Panc1 (cell line): ENCODE measurements around the gene VASN. TPM values are rescaled to one million over a fixed set of nuclear protein-coding genes. Genes with fewer than 3 reads are reported as not detected.

Experiments used
- ATAC-seq: fragments of 200-7000 bp; cut with Tn5 transposase; 2 replicates; pipeline ENCODE4 v1.9.1; 2020; ENCODE audit warnings: mild to moderate bottlenecking, moderate library complexity
- BruUV-seq: library from RNA; stranded (reverse); fragments of 400-500 nt; replicated peaks from 2 replicates; lab custom pipeline; 2021; lab: Mats Ljungman, UMichigan
- CTCF ChIA-PET: fragments of 300-600 bp; sonication (Branson Sonifier 250); formaldehyde crosslinking; loops from one replicate; lab custom pipeline; 2022; ENCODE audit warnings: antibody characterized with exemption; lab: Charles Lee
- POLR2A ChIA-PET: fragments of 300-600 bp; sonication (Branson Sonifier 250); formaldehyde crosslinking; loops from one replicate; lab custom pipeline; 2022; ENCODE audit warnings: antibody characterized with exemption; lab: Charles Lee
- DNase-seq: peaks from one replicate; pipeline ENCODE4 v3.0.0-alpha.2; 2010; ENCODE audit warnings: low read depth, low spot score
- H3K27ac ChIP-seq: 2 replicates; pipeline ENCODE4 v1.5.1; 2011; ENCODE audit warnings: mild to moderate bottlenecking, low read length, inconsistent platforms
- H3K27me3 ChIP-seq: fragments of 200-500 bp; sonication (Bioruptor generic); 2 replicates; pipeline ENCODE4 v1.6.0; 2014; ENCODE audit warnings: low read length, inconsistent platforms; ENCODE audit not compliant: control insufficient read depth, insufficient read depth
- H3K36me3 ChIP-seq: fragments of 200-500 bp; sonication (Bioruptor generic); 2 replicates; pipeline ENCODE4 v1.5.1; 2014; ENCODE audit warnings: inconsistent platforms, mild to moderate bottlenecking, low read length, moderate library complexity; ENCODE audit not compliant: control insufficient read depth, insufficient read depth
- H3K4me1 ChIP-seq: 2 replicates; pipeline ENCODE4 v1.5.1; 2011; ENCODE audit warnings: inconsistent platforms, mild to moderate bottlenecking, low read length, moderate library complexity; ENCODE audit not compliant: control insufficient read depth, insufficient read depth
- H3K4me3 ChIP-seq, 2 experiments: 2 replicates each; pipeline ENCODE4 v1.5.1; 2011 to 2012; ENCODE audit warnings: low read depth in 2 of 2, low read length in 2 of 2, mild to moderate bottlenecking in 2 of 2, inconsistent platforms in 1 of 2, moderate library complexity in 1 of 2
- H3K9me3 ChIP-seq: fragments of 200-500 bp; sonication (Bioruptor generic); 2 replicates; pipeline ENCODE4 v1.5.1; 2014; ENCODE audit warnings: low read depth, mild to moderate bottlenecking, inconsistent platforms, low read length, moderate library complexity; ENCODE audit not compliant: control insufficient read depth, insufficient read depth
- POLR2AphosphoS5 ChIP-seq: IDR thresholded peaks from 2 replicates; pipeline ENCODE4 v1.6.1; 2012; ENCODE audit warnings: mild to moderate bottlenecking, low read depth, low read length, moderate library complexity
- REST ChIP-seq, 2 experiments: IDR thresholded peaks; 2 replicates each; pipeline ENCODE4 v1.6.1; 2011 to 2012; ENCODE audit warnings: low read depth in 2 of 2, control low read depth in 1 of 2, low read length in 1 of 2, mild to moderate bottlenecking in 1 of 2, moderate library complexity in 1 of 2; ENCODE audit not compliant: insufficient read depth in 1 of 2
- SIN3A ChIP-seq: IDR thresholded peaks from 2 replicates; pipeline ENCODE4 v1.6.1; 2012; ENCODE audit warnings: low read depth, mild to moderate bottlenecking, low read length, moderate library complexity, borderline replicate concordance; ENCODE audit not compliant: insufficient read depth
- TCF7L2 ChIP-seq: IDR thresholded peaks from 2 replicates; pipeline ENCODE4 v1.6.1; 2011; ENCODE audit warnings: mild to moderate bottlenecking, low read depth, low read length, inconsistent platforms
- in situ Hi-C: cut with HindIII; loops from 2 replicates; pipeline ENCODE4 v1.10.0; 2016; ENCODE audit warnings: low sequenced_read_pairs, low pct_unique_long_range_greater_than_20kb
- intact Hi-C: fragments of 100-400 bp; cut with micrococcal nuclease; formaldehyde crosslinking; loops from one replicate; pipeline ENCODE4 v1.10.0; 2022; ENCODE audit not compliant: unreplicated experiment
- total RNA-seq: library from RNA; stranded (reverse); gene quantifications from one replicate; pipeline ENCODE4 v1.2.1, GENCODE V29; 2021; ENCODE audit not compliant: unreplicated experiment
- TF ChIP-seq, protein P1 (sequence below): fragments of 450-650 bp; IDR thresholded peaks from 2 replicates; pipeline ENCODE4 v1.5.1; 2017; ENCODE audit warnings: mild to moderate bottlenecking

The VASN gene
- total RNA-seq, 1 experiment from 2014 or later, result 33.5 TPM

DNA sequence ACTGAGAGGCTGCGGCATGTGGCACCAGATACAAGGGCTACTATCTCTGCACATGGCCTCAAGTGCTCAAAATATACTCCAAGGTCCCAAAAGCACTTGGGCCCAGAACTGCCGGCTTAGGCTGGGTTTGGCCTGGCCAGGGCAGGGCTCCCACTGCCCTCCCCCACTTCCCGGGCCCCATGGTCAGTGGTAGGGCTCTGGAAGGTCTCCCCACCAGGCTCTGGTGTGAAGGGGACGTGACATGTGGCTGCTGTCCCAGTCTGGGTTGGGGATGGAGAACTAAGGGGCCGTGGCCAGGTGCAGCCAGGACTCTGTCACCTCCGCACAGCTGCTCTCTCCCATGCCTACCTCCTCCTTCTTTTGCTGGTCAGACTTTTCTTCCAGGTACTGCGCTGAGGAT, 14.8 kb upstream of the VASN start:
- intact Hi-C loops (no loop called here), in situ Hi-C loops (no loop called here)
- no peak for ATAC-seq
- no peaks in the 10 kb centered on the region for H3K9me3 ChIP-seq
- no peaks in the 10 kb centered on the region for H3K36me3 ChIP-seq
- H3K4me3 ChIP-seq, result no peak overlapping the region
- H3K27me3 ChIP-seq, result no peaks in the 10 kb centered on the region
- CTCF ChIA-PET, result no interaction called here
- H3K27ac ChIP-seq, result no peak overlapping the region
- no peak for TF ChIP-seq POLR2AphosphoS5
- TF ChIP-seq SIN3A, result no peak
- TF ChIP-seq, protein P1, sequence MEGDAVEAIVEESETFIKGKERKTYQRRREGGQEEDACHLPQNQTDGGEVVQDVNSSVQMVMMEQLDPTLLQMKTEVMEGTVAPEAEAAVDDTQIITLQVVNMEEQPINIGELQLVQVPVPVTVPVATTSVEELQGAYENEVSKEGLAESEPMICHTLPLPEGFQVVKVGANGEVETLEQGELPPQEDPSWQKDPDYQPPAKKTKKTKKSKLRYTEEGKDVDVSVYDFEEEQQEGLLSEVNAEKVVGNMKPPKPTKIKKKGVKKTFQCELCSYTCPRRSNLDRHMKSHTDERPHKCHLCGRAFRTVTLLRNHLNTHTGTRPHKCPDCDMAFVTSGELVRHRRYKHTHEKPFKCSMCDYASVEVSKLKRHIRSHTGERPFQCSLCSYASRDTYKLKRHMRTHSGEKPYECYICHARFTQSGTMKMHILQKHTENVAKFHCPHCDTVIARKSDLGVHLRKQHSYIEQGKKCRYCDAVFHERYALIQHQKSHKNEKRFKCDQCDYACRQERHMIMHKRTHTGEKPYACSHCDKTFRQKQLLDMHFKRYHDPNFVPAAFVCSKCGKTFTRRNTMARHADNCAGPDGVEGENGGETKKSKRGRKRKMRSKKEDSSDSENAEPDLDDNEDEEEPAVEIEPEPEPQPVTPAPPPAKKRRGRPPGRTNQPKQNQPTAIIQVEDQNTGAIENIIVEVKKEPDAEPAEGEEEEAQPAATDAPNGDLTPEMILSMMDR, result no peak
- TF ChIP-seq TCF7L2, result no peak
- TF ChIP-seq REST (IDR thresholded peaks at IDR 0.05; ENCODE audit: insufficient read depth in 1 of 2, low read depth in 2 of 2, low read length in 1 of 2), result no peak
- H3K4me1 ChIP-seq, result no peaks in the 10 kb centered on the region
- POLR2A ChIA-PET, result no interaction called here
- no peak for DNase-seq
- no TSS peak for BruUV-seq

GRCh38 chr16:4358236-4358635, 13.4 kb upstream of the VASN start:
- Histone ChIP-seq H3K4me1 (no peaks in the 10 kb centered on the region), H3K27me3 (no peaks in the 10 kb centered on the region), H3K27ac (no peak overlapping the region), H3K9me3 (no peaks in the 10 kb centered on the region), H3K36me3 (no peaks in the 10 kb centered on the region), H3K4me3 (no peak overlapping the region)
- intact Hi-C loops (no loop called here), in situ Hi-C loops (no loop called here)
- no TSS peak for BruUV-seq
- DNase-seq (no peak), ATAC-seq (no peak)
- POLR2A ChIA-PET, result no interaction called here
- TF ChIP-seq, protein P1, result no peak
- TF ChIP-seq POLR2AphosphoS5 (no peak), SIN3A (no peak), REST (IDR thresholded peaks at IDR 0.05; ENCODE audit: insufficient read depth in 1 of 2, low read depth in 2 of 2, low read length in 1 of 2) (no peak), TCF7L2 (no peak)
- CTCF ChIA-PET, result interaction anchor here (0.9 kb wide), 1 partner anchor 45 kb away, joined by 4 read pairs; no protein-coding TSS in a partner anchor
